Fibroblast of skin of abdomen (primary cell): ENCODE results near the gene RHD.
"Not testable (repeated sequence)": the region's sequence is repeated elsewhere in the genome, so short reads cannot be mapped to it uniquely, and the experiment has no call there.

ENCODE experiments used
- DNase-seq: peaks from one replicate; pipeline ENCODE4 v3.0.0-alpha.2; 2013

RHD gene

GRCh38 chr1:25257196-25257595 is 15.1 kb upstream of the RHD start:
- peak; percentile 35 for DNase-seq

DNA sequence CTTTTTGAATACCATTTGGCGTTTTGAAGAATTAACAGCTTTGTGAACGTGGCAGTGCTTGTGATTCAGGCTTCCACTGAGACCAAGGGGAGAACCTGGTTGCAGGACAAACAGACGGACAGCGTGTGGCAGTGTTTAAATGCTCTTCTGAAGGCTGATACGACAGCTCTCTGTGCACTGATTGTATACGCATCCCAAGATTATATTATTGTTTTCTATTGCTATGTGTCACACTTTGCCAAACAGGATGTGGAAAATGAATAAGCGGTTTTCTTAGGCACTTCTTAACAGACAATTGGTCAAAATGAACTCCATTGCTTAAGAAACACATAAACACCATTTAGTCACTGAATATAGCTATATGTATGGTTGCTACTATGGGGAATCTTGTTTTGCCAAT is 12.5 kb upstream of the RHD start:
- peak; percentile 20 for DNase-seq

DNA sequence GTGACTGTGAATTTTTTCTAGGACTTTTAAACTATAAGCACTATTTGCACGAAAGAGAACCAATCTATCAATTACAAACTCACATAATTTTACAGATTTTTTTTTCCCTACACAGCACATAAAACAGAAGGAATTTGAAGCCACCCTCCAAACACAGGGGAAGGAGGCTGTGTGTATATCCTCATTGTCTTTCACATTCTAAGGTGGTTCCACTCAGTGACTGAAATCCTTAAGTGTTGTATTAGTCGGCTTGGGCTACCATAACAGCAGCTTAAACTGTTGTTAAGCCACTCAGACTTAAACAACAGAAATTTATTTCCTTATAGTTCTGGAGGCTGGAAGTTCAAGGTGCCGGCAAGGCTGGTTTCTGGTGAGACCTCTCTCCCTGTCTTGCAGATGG is 12.0 kb upstream of the RHD start:
- not testable (repeated sequence) for DNase-seq

DNA sequence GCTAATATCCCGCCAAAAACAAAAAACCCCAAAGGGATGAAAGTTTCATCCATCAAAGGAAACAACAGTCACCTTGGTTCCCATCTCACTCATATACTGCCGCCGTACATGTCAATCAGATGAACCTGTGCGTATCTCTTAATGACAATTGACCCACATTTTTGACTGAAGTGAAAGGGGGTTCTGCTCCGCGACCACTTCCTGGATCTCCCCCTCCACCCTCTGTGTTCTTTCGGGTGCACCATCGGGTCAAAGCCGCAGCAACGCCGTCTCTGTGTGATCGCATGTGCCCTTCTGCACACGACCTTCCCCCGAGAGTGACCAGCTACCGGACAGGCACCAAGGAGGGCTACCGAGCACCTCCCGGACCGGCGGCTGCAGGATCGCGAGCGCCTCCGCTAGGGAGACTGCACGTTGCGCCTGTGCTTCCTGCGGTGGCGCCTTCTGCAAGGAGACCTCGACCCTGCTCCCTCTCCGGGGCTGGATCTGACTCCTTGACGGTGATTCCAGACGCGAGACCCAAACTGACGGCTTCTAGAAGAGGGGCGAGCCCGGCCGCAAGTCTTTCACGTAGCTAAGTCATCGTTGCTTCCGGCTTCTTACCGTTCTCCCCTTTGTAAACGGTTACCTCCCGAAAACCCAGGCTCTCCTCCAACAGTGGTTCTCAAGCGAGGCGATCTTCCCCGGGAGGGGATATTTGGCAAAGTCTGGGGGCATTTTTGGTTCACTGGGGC is 5.6 kb upstream of the RHD start:
- not testable (repeated sequence) for DNase-seq

DNA sequence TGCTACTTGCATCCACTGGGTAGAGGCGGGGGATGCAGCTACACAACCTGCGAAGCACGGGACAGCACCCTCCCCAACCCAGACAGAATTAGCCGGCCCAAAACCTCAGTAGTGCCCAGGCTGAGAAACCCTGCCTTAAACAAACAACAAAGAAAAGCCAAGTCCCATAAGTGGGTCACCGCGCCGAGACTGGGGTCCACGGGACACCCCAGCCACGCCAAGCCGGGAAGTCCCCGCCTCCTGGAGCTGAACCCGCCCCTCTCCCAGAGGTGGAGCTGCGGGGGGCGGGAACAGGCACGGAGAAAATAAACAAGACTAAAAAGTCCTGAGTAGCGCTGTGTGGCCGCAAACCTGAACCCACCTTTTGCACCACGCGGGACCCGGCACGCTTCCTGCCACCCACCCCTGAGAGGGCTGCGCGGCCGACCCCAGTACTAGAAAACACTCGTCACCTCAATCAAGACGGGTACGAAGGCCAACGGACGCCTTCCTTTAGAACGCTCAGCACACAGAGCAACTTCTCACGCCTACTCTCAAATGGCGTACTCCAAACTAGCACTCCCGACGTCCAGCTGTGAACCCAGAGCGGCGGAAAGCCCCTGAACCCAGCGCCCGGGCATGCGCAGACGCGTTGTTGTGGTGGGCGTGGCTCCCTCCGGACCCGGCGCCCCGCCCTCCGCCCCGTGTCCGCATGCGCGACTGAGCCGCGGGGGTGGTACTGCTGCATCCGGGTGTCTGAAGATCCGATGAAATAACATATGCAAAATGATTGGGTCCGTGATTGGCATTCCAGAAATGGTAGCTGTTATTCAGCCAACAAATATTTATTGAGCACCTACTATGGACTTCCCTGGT is 4.8 kb upstream of the RHD start:
- DNase-seq: peak; percentile 84

DNA sequence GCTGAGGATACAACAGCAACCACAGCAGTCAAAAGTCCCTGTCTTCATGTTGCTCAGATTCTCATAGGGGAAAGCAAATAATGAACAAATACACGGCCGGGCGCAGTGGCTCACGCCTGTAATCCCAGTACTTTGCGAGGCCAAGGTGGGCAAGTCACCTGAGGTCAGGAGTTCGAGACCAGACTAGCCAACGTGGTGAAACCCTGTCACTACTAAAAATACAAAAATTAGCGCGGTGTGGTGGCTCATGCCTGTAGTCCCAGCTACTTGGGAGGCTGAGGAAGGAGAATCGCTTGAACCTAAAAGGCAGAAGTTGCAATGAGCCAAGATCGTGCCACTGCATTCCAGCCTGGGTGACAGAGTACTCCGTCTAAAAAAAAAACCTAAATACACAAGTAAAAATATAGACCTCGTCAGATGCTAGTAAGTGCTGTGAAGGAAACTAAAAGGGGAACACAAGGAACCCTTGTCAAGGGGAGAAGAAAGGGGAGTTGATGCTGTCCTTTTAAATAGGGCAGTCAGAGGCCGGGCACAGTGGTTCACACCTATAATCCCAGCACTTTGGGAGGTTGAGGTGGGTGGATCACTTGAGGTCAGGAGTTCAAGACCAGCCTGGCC is 4.1 kb upstream of the RHD start:
- DNase-seq: not testable (repeated sequence)

- DNase-seq: not testable (repeated sequence)
These were observed 3.3 kb downstream of the RHD start for GRCh38 chr1:25275648-25276047.

- not testable (repeated sequence) for DNase-seq
These were observed 5.0 kb downstream of the RHD start for GRCh38 chr1:25277295-25277694.

- not testable (repeated sequence) for DNase-seq
These were observed 6.0 kb downstream of the RHD start for GRCh38 chr1:25278358-25278757.

GRCh38 chr1:25278790-25279189 is 6.5 kb downstream of the RHD start:
- not testable (repeated sequence) for DNase-seq

- not testable (repeated sequence) for DNase-seq
These were observed 7.4 kb downstream of the RHD start for GRCh38 chr1:25279693-25280111.

DNA sequence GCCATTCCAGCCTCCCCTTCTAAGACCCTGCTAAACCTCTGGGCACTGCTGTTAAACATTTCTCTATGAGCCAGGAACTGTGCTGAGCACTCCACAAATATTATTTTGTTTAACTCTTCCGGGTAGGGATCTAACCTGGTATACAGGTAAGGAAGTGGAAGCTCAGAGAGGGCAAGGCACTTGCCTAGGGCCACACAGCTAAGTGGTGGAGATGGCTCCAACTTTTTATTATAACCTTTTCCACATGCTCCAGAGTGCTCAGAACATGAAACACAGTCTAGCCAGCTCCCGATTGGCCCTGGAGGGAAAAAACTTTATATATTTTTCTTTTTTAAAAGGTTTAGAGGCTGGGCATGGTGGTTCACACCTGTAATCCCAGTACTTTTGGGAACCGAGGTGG is 13.6 kb downstream of the RHD start:
- DNase-seq: not testable (repeated sequence)

DNA sequence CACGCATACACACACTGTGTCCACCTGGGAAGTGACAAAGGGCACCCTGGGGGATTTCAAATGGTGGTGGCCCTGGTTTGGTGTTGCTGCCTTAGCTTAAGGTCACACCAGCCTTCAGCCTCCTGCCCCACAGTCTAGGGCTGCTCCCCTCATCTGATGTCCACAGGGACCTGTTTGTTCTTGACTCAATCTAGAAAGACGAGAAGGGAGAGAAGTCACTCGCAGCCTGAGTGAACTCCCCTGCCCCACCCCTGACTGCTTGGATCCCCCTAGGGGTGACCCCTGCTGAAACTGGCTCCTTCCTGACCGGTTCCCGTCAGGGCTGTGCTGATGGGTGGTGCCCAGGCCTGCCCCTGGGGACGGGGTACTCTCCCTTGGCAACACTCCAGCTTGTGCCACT is 14.9 kb downstream of the RHD start:
- not testable (repeated sequence) for DNase-seq

GRCh38 chr1:25288573-25289101 is 16.3 kb downstream of the RHD start:
- not testable (repeated sequence) for DNase-seq

DNA sequence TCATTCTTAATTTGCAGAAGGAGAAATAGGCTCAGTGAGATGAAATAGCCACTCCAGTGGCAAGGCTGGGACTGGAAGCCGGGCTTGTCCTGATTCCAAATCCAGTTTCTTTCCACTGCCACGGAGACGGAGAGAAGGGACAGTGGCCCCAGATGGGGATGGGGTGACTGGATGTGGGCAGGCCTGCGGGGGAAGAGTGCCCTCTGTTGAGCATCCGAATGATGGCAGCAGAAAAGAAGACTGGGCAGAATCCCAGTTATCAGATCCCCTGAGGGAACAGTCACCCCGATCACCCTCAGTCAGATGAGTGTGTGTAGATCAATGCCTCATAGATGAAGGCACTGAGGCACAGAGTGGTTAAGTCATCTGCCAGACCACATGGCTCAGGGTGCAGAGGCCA is 17.7 kb downstream of the RHD start:
- DNase-seq: not testable (repeated sequence)

DNA sequence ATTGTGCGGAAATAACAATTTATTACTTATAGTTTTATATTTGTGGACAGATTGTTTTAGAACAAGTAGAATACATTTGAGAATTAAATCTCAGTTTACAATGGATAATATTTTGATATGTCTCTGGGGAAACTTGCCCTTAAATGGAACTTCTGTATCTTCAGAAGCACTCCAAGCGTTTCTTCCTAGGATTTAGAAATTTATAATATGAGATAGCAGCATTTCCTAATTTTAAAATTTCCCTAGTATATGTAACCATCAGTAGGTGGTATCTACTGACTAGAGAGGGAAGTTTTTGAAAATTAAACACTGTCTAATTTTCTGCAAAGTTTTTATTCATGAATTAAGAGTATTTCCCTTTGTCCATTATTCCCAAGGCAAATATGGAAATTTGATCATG is 21.1 kb downstream of the RHD start:
- not testable (repeated sequence) for DNase-seq

GRCh38 chr1:25294889-25295826 is 22.8 kb downstream of the RHD start:
- DNase-seq: not testable (repeated sequence)

DNA sequence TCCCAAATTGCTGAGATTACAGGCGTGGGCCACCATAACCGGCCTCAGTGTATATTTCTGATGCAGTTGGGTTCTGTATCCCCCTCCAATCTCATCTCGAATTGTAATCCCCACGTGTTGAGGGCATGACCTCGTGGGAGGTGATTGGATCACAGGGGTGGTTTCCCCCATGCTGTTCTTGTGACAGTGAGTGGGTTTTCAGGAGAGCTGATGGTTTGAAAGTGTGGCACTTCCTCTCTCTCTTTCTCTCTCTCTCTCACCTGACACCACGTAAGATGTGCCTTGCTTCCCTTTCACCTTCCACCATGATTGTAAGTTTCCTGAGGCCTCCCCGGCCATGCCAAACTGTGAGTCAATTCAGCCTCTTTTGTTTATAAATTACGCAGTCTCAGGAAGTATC is 24.2 kb downstream of the RHD start:
- not testable (repeated sequence) for DNase-seq

DNA sequence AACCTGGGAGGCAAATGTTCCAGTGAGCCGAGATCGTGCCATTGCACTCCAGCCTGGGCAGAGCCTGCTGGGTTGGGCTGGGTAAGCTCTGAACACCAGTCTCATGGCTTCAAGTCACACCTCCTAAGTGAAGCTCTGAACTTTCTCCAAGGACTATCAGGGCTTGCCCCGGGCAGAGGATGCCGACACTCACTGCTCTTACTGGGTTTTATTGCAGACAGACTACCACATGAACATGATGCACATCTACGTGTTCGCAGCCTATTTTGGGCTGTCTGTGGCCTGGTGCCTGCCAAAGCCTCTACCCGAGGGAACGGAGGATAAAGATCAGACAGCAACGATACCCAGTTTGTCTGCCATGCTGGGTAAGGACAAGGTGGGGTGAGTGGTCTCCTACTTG is 28.4 kb downstream of the RHD start:
- not testable (repeated sequence) for DNase-seq

- not testable (repeated sequence) for DNase-seq
These were observed 30.0 kb downstream of the RHD start for GRCh38 chr1:25302330-25302729.

DNA sequence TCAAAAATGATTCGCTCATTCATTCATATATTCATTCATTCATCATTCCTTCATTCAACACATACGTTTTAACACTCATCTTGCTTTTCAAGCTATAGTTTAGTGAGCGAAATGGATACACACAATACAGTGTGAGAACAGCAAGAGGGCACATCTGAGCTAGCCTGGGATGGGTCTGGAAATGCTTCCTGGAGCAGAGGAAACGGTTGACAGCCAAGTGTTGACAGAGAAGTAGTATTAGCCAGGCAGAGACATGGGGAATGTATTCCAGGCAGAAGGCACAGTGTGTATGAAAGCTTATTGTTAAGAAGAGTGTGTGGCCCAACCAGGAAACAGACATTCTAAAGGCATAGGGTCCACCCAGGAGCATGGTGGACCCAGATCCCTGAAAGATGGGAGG is 32.6 kb downstream of the RHD start:
- DNase-seq: not testable (repeated sequence)

- not testable (repeated sequence) for DNase-seq
These were observed 35.9 kb downstream of the RHD start for GRCh38 chr1:25308168-25308567.
